WTC11 (cell line): ENCODE data around the gene NOP9. TPM values are rescaled to one million over a fixed set of nuclear protein-coding genes. Genes with fewer than 3 reads are reported as not detected.

Source experiments
- ATAC-seq: fragments of 200-7000 bp; cut with Tn5 transposase; 2 replicates; pipeline ENCODE4 v1.10.0; 2021; ENCODE audit warnings: mild to moderate bottlenecking, moderate library complexity
- CTCF ChIA-PET: fragments of 300-600 bp; sonication (Branson Sonifier 250); formaldehyde crosslinking; loops from one replicate; lab custom pipeline; 2021; ENCODE audit warnings: antibody characterized with exemption; lab: Charles Lee
- POLR2A ChIA-PET: fragments of 350-600 bp; sonication (Branson Sonifier 250); formaldehyde crosslinking; loops from one replicate; lab custom pipeline; 2021; ENCODE audit warnings: antibody characterized with exemption; lab: Charles Lee
- DNase-seq: peaks from one replicate; pipeline ENCODE4 v3.0.0; 2021; ENCODE audit warnings: low spot score
- H3K27ac Mint-ChIP-seq: 2 replicates; pipeline ENCODE4 v1.8.0; 2021; ENCODE audit warnings: mixed read lengths
- H3K27me3 Mint-ChIP-seq: 2 replicates; pipeline ENCODE4 v1.8.0; 2021; ENCODE audit warnings: low read depth, mild to moderate bottlenecking, moderate library complexity, mixed read lengths
- H3K36me3 Mint-ChIP-seq: 2 replicates; pipeline ENCODE4 v1.8.0; 2021; ENCODE audit warnings: mixed read lengths
- H3K4me1 Mint-ChIP-seq: 2 replicates; pipeline ENCODE4 v1.8.0; 2022; ENCODE audit warnings: mixed read lengths
- H3K4me3 Mint-ChIP-seq: 2 replicates; pipeline ENCODE4 v1.8.0; 2021; ENCODE audit warnings: mild to moderate bottlenecking, moderate library complexity, mixed read lengths
- H3K9me3 Mint-ChIP-seq: 2 replicates; pipeline ENCODE4 v1.8.0; 2021; ENCODE audit warnings: mixed read lengths
- CBFB ChIP-seq: sonication (generic); formaldehyde crosslinking; IDR thresholded peaks from 2 replicates; pipeline ENCODE4 v1.8.1; 2022; ENCODE audit warnings: mild to moderate bottlenecking, low read depth, missing genetic modification reagents
- CREB1 ChIP-seq: sonication (generic); formaldehyde crosslinking; IDR thresholded peaks from 2 replicates; pipeline ENCODE4 v1.8.0; 2023; ENCODE audit warnings: mild to moderate bottlenecking, missing genetic modification reagents
- FOXK1 ChIP-seq: sonication (generic); formaldehyde crosslinking; IDR thresholded peaks from 2 replicates; pipeline ENCODE4 v1.8.0; 2022; ENCODE audit warnings: mild to moderate bottlenecking, moderate library complexity, missing genetic modification reagents
- FOXP1 ChIP-seq: sonication (generic); formaldehyde crosslinking; IDR thresholded peaks from 2 replicates; pipeline ENCODE4 v1.8.0; 2022; ENCODE audit warnings: missing genetic modification reagents, mild to moderate bottlenecking, moderate library complexity, borderline replicate concordance
- GABPB1 ChIP-seq: sonication (generic); formaldehyde crosslinking; IDR thresholded peaks from 2 replicates; pipeline ENCODE4 v1.8.1; 2023; ENCODE audit warnings: mild to moderate bottlenecking, missing genetic modification reagents
- IRF2 ChIP-seq: sonication (generic); formaldehyde crosslinking; IDR thresholded peaks from 2 replicates; pipeline ENCODE4 v1.8.0; 2022; ENCODE audit warnings: low read depth, missing genetic modification reagents, borderline replicate concordance
- OVOL2 ChIP-seq: fragments of 250-450 bp; sonication (Bioruptor Pico); IDR thresholded peaks from 2 replicates; pipeline ENCODE4 v1.9.0; 2021; ENCODE audit warnings: mild to moderate bottlenecking, borderline replicate concordance
- SMAD4 ChIP-seq: sonication (generic); formaldehyde crosslinking; IDR thresholded peaks from 2 replicates; pipeline ENCODE4 v1.8.0; 2022; ENCODE audit warnings: mild to moderate bottlenecking, missing genetic modification reagents
- TCF7 ChIP-seq: sonication (generic); formaldehyde crosslinking; IDR thresholded peaks from 2 replicates; pipeline ENCODE4 v1.8.0; 2022; ENCODE audit warnings: mild to moderate bottlenecking, low read depth, missing genetic modification reagents, moderate library complexity
- USF2 ChIP-seq: sonication (generic); formaldehyde crosslinking; IDR thresholded peaks from 2 replicates; pipeline ENCODE4 v1.8.1; 2023; ENCODE audit warnings: mild to moderate bottlenecking, missing genetic modification reagents, moderate library complexity
- ZNF416 ChIP-seq: fragments of 250-450 bp; sonication (Bioruptor Pico); IDR thresholded peaks from 2 replicates; pipeline ENCODE4 v1.9.0; 2021; ENCODE audit warnings: mild to moderate bottlenecking, inconsistent platforms
- ZSCAN18 ChIP-seq: fragments of 250-450 bp; sonication (Bioruptor Pico); IDR thresholded peaks from 2 replicates; pipeline ENCODE4 v2.1.2; 2022; ENCODE audit warnings: mild to moderate bottlenecking, moderate library complexity
- total RNA-seq: library from RNA; stranded (reverse); gene quantifications from 3 replicates; pipeline ENCODE4 v1.2.3, GENCODE V29; 2021
- TF ChIP-seq, protein P1 (sequence below): sonication (generic); formaldehyde crosslinking; IDR thresholded peaks from 2 replicates; pipeline ENCODE4 v1.8.1; 2022; ENCODE audit warnings: missing genetic modification reagents, borderline replicate concordance
- TF ChIP-seq, protein P2 (sequence below): fragments of 250-450 bp; sonication (Bioruptor Pico); IDR thresholded peaks from 2 replicates; pipeline ENCODE4 v1.9.0; 2021; ENCODE audit warnings: mild to moderate bottlenecking, borderline replicate concordance
- TF ChIP-seq, protein P3 (sequence below): sonication (generic); formaldehyde crosslinking; IDR thresholded peaks from 2 replicates; pipeline ENCODE4 v1.8.1; 2023; ENCODE audit warnings: mild to moderate bottlenecking, missing genetic modification reagents, borderline replicate concordance
- TF ChIP-seq, protein P4 (sequence below): sonication (generic); formaldehyde crosslinking; conservative IDR thresholded peaks from 2 replicates; pipeline ENCODE4 v1.8.1; 2022; ENCODE audit warnings: mild to moderate bottlenecking, missing genetic modification reagents
- TF ChIP-seq, protein P5 (sequence below): sonication (generic); formaldehyde crosslinking; IDR thresholded peaks from 2 replicates; pipeline ENCODE4 v1.8.0; 2022; ENCODE audit warnings: missing genetic modification reagents

NOP9 gene
- total RNA-seq, 1 experiment from 2014 or later = 44.4 TPM

DNA sequence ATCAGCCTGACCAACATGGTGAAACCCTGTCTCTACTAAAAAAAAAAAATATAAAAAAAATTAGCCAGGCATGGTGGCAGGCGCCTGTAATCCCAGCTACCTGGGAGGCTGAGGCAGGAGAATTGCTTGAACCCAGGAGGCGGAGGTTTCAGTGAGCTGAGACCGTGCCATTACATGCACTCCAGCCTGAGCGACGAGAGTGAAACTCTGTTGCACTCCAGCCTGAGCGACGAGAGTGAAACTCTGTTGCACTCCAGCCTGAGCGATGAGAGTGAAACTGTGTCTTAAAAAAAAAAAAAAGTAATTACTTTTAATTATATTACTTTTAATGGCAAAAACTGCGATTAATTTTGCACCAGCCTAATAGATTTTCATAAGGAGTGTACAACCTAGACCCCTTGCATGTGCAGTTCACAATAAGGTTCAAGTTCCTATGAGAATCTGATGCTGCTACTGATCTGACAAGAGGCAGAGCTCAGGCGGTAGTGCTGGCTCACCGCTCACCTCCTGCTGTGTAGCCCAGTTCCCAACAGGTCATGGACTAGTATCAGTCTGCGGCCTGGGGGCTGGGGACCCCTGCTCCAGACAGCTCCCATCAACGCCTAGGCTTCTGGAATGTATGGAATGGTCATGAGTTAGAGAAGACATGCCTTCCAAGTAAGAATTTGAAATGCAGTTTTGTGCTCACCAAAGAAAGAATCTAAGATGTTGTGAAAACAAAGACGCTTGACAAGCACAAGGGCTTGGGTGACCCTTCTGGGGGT is 21.7 kb downstream of the NOP9 start (continued):
- TF ChIP-seq, protein P1, sequence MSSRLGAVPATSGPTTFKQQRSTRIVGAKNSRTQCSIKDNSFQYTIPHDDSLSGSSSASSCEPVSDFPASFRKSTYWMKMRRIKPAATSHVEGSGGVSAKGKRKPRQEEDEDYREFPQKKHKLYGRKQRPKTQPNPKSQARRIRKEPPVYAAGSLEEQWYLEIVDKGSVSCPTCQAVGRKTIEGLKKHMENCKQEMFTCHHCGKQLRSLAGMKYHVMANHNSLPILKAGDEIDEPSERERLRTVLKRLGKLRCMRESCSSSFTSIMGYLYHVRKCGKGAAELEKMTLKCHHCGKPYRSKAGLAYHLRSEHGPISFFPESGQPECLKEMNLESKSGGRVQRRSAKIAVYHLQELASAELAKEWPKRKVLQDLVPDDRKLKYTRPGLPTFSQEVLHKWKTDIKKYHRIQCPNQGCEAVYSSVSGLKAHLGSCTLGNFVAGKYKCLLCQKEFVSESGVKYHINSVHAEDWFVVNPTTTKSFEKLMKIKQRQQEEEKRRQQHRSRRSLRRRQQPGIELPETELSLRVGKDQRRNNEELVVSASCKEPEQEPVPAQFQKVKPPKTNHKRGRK = no peak
- no peak for TF ChIP-seq CREB1 (CRISPR knock-in tag)
- TF ChIP-seq FOXK1 (CRISPR knock-in tag) = no peak
- TF ChIP-seq, protein P2, sequence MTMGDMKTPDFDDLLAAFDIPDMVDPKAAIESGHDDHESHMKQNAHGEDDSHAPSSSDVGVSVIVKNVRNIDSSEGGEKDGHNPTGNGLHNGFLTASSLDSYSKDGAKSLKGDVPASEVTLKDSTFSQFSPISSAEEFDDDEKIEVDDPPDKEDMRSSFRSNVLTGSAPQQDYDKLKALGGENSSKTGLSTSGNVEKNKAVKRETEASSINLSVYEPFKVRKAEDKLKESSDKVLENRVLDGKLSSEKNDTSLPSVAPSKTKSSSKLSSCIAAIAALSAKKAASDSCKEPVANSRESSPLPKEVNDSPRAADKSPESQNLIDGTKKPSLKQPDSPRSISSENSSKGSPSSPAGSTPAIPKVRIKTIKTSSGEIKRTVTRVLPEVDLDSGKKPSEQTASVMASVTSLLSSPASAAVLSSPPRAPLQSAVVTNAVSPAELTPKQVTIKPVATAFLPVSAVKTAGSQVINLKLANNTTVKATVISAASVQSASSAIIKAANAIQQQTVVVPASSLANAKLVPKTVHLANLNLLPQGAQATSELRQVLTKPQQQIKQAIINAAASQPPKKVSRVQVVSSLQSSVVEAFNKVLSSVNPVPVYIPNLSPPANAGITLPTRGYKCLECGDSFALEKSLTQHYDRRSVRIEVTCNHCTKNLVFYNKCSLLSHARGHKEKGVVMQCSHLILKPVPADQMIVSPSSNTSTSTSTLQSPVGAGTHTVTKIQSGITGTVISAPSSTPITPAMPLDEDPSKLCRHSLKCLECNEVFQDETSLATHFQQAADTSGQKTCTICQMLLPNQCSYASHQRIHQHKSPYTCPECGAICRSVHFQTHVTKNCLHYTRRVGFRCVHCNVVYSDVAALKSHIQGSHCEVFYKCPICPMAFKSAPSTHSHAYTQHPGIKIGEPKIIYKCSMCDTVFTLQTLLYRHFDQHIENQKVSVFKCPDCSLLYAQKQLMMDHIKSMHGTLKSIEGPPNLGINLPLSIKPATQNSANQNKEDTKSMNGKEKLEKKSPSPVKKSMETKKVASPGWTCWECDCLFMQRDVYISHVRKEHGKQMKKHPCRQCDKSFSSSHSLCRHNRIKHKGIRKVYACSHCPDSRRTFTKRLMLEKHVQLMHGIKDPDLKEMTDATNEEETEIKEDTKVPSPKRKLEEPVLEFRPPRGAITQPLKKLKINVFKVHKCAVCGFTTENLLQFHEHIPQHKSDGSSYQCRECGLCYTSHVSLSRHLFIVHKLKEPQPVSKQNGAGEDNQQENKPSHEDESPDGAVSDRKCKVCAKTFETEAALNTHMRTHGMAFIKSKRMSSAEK (CRISPR knock-in tag) = no peak
- no peak for TF ChIP-seq GABPB1 (CRISPR knock-in tag)
- TF ChIP-seq, protein P3, sequence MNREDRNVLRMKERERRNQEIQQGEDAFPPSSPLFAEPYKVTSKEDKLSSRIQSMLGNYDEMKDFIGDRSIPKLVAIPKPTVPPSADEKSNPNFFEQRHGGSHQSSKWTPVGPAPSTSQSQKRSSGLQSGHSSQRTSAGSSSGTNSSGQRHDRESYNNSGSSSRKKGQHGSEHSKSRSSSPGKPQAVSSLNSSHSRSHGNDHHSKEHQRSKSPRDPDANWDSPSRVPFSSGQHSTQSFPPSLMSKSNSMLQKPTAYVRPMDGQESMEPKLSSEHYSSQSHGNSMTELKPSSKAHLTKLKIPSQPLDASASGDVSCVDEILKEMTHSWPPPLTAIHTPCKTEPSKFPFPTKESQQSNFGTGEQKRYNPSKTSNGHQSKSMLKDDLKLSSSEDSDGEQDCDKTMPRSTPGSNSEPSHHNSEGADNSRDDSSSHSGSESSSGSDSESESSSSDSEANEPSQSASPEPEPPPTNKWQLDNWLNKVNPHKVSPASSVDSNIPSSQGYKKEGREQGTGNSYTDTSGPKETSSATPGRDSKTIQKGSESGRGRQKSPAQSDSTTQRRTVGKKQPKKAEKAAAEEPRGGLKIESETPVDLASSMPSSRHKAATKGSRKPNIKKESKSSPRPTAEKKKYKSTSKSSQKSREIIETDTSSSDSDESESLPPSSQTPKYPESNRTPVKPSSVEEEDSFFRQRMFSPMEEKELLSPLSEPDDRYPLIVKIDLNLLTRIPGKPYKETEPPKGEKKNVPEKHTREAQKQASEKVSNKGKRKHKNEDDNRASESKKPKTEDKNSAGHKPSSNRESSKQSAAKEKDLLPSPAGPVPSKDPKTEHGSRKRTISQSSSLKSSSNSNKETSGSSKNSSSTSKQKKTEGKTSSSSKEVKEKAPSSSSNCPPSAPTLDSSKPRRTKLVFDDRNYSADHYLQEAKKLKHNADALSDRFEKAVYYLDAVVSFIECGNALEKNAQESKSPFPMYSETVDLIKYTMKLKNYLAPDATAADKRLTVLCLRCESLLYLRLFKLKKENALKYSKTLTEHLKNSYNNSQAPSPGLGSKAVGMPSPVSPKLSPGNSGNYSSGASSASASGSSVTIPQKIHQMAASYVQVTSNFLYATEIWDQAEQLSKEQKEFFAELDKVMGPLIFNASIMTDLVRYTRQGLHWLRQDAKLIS (CRISPR knock-in tag) = no peak
- TF ChIP-seq, protein P4, sequence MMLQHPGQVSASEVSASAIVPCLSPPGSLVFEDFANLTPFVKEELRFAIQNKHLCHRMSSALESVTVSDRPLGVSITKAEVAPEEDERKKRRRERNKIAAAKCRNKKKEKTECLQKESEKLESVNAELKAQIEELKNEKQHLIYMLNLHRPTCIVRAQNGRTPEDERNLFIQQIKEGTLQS = no peak
- TF ChIP-seq TCF7 (CRISPR knock-in tag) = no peak
- TF ChIP-seq FOXP1 = no peak
- TF ChIP-seq IRF2 = no peak
- TF ChIP-seq SMAD4 = no peak

DNA sequence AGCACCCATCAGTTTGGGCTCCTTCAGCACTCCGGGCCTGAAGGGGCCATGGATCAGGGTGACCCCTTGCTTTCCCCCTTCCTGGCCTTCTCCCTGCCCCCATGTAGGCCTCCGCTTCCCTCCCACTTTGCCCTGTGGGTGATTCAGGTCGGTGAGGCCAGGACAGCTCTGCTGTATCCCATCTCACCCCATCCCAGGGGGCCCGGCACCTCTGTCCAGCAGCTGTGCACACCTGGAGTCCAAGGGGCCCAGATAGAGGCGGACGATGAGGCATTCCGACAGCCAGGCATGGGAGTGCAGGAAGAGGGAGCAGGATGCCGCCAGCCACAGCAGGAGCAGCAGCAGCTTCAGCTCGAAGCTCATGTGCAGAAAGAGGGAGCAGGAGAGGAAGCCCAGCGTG is 23.0 kb downstream of the NOP9 start:
- Mint-ChIP-seq H3K9me3 (no peaks in the 10 kb centered on the region), H3K27ac (no peak overlapping the region), H3K4me3 (no peak overlapping the region), H3K4me1 (no peaks in the 10 kb centered on the region; the same call in 1 of the 2 replicates), H3K27me3 (peaks cover 78% of the 10 kb centered on the region), H3K36me3 (no peaks in the 10 kb centered on the region)
- DNase-seq (no peak), ATAC-seq (no peak)
- CTCF ChIA-PET = interaction anchor here (0.6 to 3.9 kb wide), 4 partner anchors 10 to 109 kb away, joined by 3 to 22 read pairs (median 19); partner anchors contain the start of gene CIDEB
- POLR2A ChIA-PET = no interaction called here
- no peak for TF ChIP-seq TCF7 (CRISPR knock-in tag)
- TF ChIP-seq, protein P5, sequence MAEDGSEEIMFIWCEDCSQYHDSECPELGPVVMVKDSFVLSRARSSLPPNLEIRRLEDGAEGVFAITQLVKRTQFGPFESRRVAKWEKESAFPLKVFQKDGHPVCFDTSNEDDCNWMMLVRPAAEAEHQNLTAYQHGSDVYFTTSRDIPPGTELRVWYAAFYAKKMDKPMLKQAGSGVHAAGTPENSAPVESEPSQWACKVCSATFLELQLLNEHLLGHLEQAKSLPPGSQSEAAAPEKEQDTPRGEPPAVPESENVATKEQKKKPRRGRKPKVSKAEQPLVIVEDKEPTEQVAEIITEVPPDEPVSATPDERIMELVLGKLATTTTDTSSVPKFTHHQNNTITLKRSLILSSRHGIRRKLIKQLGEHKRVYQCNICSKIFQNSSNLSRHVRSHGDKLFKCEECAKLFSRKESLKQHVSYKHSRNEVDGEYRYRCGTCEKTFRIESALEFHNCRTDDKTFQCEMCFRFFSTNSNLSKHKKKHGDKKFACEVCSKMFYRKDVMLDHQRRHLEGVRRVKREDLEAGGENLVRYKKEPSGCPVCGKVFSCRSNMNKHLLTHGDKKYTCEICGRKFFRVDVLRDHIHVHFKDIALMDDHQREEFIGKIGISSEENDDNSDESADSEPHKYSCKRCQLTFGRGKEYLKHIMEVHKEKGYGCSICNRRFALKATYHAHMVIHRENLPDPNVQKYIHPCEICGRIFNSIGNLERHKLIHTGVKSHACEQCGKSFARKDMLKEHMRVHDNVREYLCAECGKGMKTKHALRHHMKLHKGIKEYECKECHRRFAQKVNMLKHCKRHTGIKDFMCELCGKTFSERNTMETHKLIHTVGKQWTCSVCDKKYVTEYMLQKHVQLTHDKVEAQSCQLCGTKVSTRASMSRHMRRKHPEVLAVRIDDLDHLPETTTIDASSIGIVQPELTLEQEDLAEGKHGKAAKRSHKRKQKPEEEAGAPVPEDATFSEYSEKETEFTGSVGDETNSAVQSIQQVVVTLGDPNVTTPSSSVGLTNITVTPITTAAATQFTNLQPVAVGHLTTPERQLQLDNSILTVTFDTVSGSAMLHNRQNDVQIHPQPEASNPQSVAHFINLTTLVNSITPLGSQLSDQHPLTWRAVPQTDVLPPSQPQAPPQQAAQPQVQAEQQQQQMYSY (CRISPR knock-in tag) = no peak
- TF ChIP-seq USF2 = no peak
- TF ChIP-seq ZSCAN18 (CRISPR knock-in tag) = no peak
- no peak for TF ChIP-seq ZNF416 (CRISPR knock-in tag)
- no peak for TF ChIP-seq OVOL2 (CRISPR knock-in tag)
- TF ChIP-seq, protein P1 = no peak
- TF ChIP-seq CBFB (CRISPR knock-in tag) = no peak
